GM18868 (cell line): ENCODE data around the gene RUNX1.

Experiments used
- ATAC-seq: cut with Tn5 transposase; IDR thresholded peaks from one replicate; pipeline ENCODE4 v1.9.1; 2021; ENCODE audit warnings: mild to moderate bottlenecking, moderate library complexity; ENCODE audit not compliant: unreplicated experiment

RUNX1 gene

GRCh38 chr21:35037384-35037765 is 11.7 kb downstream of the RUNX1 start:
- ATAC-seq = no peak

- no peak for ATAC-seq
These were observed 12.4 kb downstream of the RUNX1 start for GRCh38 chr21:35036465-35037383.

- ATAC-seq = no peak
These were observed 13.5 kb downstream of the RUNX1 start for GRCh38 chr21:35035581-35035980.

GRCh38 chr21:35035116-35035515 is 14.0 kb downstream of the RUNX1 start:
- ATAC-seq = no peak

- ATAC-seq = no peak
These were observed 14.7 kb downstream of the RUNX1 start for GRCh38 chr21:35034203-35034926.

- no peak for ATAC-seq
These were observed 16.4 kb downstream of the RUNX1 start for GRCh38 chr21:35032474-35033263.

- no peak for ATAC-seq
These were observed 20.6 kb downstream of the RUNX1 start for GRCh38 chr21:35028451-35028978.

GRCh38 chr21:35027563-35028450 is 21.3 kb downstream of the RUNX1 start:
- no peak for ATAC-seq

GRCh38 chr21:35026617-35027562 is 22.2 kb downstream of the RUNX1 start:
- peak; percentile 82 for ATAC-seq

- no peak for ATAC-seq
These were observed 23.0 kb downstream of the RUNX1 start for GRCh38 chr21:35026153-35026500.

- ATAC-seq = no peak
These were observed 23.6 kb downstream of the RUNX1 start for GRCh38 chr21:35025206-35026152.

GRCh38 chr21:35024513-35024912 is 24.6 kb downstream of the RUNX1 start:
- no peak for ATAC-seq

- no peak for ATAC-seq
These were observed 25.1 kb downstream of the RUNX1 start for GRCh38 chr21:35024071-35024420.

GRCh38 chr21:35023396-35024070 is 25.6 kb downstream of the RUNX1 start:
- ATAC-seq = no peak

- ATAC-seq = no peak
These were observed 27.6 kb downstream of the RUNX1 start for GRCh38 chr21:35021546-35021945.

- no peak for ATAC-seq
These were observed 28.2 kb downstream of the RUNX1 start for GRCh38 chr21:35020902-35021301.

- no peak for ATAC-seq
These were observed 28.7 kb downstream of the RUNX1 start for GRCh38 chr21:35020436-35020835.
